Lung (tissue), 16 donors: ENCODE results near the gene TFRC. TPM values are rescaled to one million over a fixed set of nuclear protein-coding genes. Genes with fewer than 3 reads are reported as not detected.

ENCODE experiments used
- ATAC-seq: fragments of 200-7000 bp; cut with Tn5 transposase; one replicate; pipeline ENCODE4 v1.9.1; 2020; ENCODE audit warnings: moderate number of reproducible peaks; ENCODE audit not compliant: insufficient read depth, low FRiP score
- DNase-seq, 3 donors: peaks; one replicate each; pipeline ENCODE4 v3.0.0-alpha.2; 2013 to 2017
- H3K27ac ChIP-seq, 2 donors: one replicate each; pipeline ENCODE4 v1.5.1; 2013; ENCODE audit warnings: mild to moderate bottlenecking in 2 of 2, moderate library complexity in 2 of 2, control low read depth in 1 of 2, inconsistent platforms in 1 of 2, low read depth in 1 of 2, low read length in 1 of 2
- H3K27me3 ChIP-seq, 3 donors: one replicate each; pipeline ENCODE4 v1.5.1; 2013; ENCODE audit warnings: low read length in 2 of 3; ENCODE audit not compliant: control insufficient read depth in 3 of 3, insufficient read depth in 3 of 3
- H3K36me3 ChIP-seq, 4 donors: one replicate each; pipeline ENCODE4 v1.5.1; 2013; ENCODE audit warnings: low read length in 4 of 4, mild to moderate bottlenecking in 1 of 4, moderate library complexity in 1 of 4; ENCODE audit not compliant: control insufficient read depth in 4 of 4, insufficient read depth in 4 of 4
- H3K4me1 ChIP-seq, 5 donors: one replicate each; pipeline ENCODE4 v1.5.1; 2013; ENCODE audit warnings: low read length in 5 of 5, mild to moderate bottlenecking in 2 of 5, moderate library complexity in 1 of 5; ENCODE audit not compliant: control insufficient read depth in 5 of 5, insufficient read depth in 5 of 5
- H3K4me3 ChIP-seq: one replicate; pipeline ENCODE4 v1.5.1; 2013; ENCODE audit warnings: mild to moderate bottlenecking, control low read depth, moderate library complexity
- H3K9ac ChIP-seq, 2 donors: one replicate each; pipeline ENCODE4 v1.5.1; 2013; ENCODE audit warnings: low read length in 2 of 2, control low read depth in 1 of 2; ENCODE audit not compliant: insufficient read depth in 1 of 2
- H3K9me3 ChIP-seq, 4 donors: one replicate each; pipeline ENCODE4 v1.5.1; 2013; ENCODE audit warnings: low read length in 3 of 4, mild to moderate bottlenecking in 1 of 4, moderate library complexity in 1 of 4; ENCODE audit not compliant: control insufficient read depth in 4 of 4, insufficient read depth in 3 of 4
- WGBS, 2 donors: extraction: QIAGEN DNeasy Blood & Tissue Kit; methylation state at CpG; one replicate each; pipeline ENCODE4 v1.1.7; 2013; 5-methylcytosine and 5-hydroxymethylcytosine counted together
- long read RNA-seq, 5 donors: transcript quantifications; one replicate each; lab custom pipeline, GENCODE V29; 2026
- polyA plus RNA-seq, 2 donors: library from polyadenylated mRNA; stranded (reverse); fragments of 200-250 nt; gene quantifications; one replicate each; pipeline ENCODE4 v1.2.1, GENCODE V29; 2013
- total RNA-seq, 2 donors: library from RNA; depleted of rRNA in 1 of 2; stranded (reverse); fragments of >200 nt in 1 of 2; gene quantifications; one replicate each; pipeline ENCODE4 v1.2.1, GENCODE V29; 2014 to 2021
- TF ChIP-seq, protein P1 (sequence below): IDR thresholded peaks from 2 replicates; pipeline ENCODE4 v1.5.1; 2012; ENCODE audit warnings: mild to moderate bottlenecking; ENCODE audit errors: control extremely low read depth, extremely low read depth
- donor health status: control.
- donor health status: control.
- donor health status: Bipolar disorder and iron deficiency.
- donor health status: healthy.
- donor health status: DM: yes; HTN: yes; CAD: no.

The TFRC gene
- 100 to 1,000 TPM; 148 to 259 TPM for total RNA-seq
- polyA plus RNA-seq = 10 to 100 TPM; 28.1 to 77.2 TPM
- long read RNA-seq, donor 1, full-length matches to known transcripts = 5 of 5 reads
- long read RNA-seq, donor 1, partial matches to known transcripts = 0 of 5 reads
- long read RNA-seq, donor 1, other reads (novel, unspliced or antisense) = 0 of 5 reads
- long read RNA-seq, donor 2, partial matches to known transcripts = 0 of 1 reads
- long read RNA-seq, donor 2, other reads (novel, unspliced or antisense) = 0 of 1 reads
- long read RNA-seq, donor 3, full-length matches to known transcripts = 4 of 4 reads
- long read RNA-seq, donor 3, partial matches to known transcripts = 0 of 4 reads
- long read RNA-seq, donor 3, other reads (novel, unspliced or antisense) = 0 of 4 reads
- long read RNA-seq, donor 4 = 0 reads
- long read RNA-seq, donor 5, full-length matches to known transcripts = 5 of 5 reads
- long read RNA-seq, donor 5, partial matches to known transcripts = 0 of 5 reads
- long read RNA-seq, donor 5, other reads (novel, unspliced or antisense) = 0 of 5 reads

DNA sequence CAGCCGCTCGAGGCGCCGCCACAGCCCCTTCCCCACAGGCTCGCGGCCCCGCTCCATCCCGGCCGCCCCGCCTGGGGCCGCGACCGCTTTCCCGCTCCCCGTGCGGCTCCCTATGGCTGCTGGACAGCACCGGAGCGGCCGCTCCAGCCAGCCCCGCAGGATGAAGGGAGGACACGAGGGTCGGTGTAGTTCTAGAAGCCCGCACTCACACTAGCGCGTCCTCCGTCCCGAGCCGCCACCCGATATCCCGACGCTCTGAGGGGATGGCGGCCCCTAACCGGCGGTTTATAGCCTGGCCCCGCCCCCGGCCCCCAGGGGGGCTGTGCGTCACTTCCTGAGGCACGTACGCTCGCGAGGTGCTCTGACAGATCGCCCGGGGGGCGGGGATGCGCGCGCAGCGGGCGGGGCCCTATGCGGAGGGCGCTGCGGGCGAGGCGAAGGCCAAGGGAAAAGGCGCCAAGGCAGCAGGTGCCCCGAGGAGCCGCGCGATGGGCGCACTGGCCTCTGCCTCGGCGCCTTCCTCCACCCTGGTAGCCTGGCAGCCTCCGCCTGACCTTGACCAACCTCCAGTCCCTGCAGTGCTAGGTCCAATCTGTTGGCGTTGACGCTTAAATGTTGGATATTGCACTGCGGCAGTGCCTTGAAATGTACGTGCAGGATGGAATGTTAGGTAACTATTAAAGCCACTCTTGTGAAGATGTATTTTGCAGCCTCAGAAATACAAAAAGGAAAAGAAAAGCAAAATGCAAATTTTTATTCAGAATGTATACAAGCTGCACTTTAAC is at the start of gene TFRC:
TFRC (minus strand) TSS at position 257 of the 785 bp plus-strand sequence. CDS start 4,991 bp downstream, outside the sequence.
- Histone ChIP-seq H3K9me3 (no peaks in the 10 kb centered on the region), H3K27ac (peak within 1 kb of the TSS; percentile 95 to 97), H3K9ac (peak within 1 kb of the TSS; percentile 63 to 80), H3K4me3 (peak within 1 kb of the TSS; percentile 99), H3K27me3 (no peaks in the 10 kb centered on the region), H3K36me3 (no peaks in the 10 kb centered on the region), H3K4me1 (peaks cover 0 to 16% (median 0%) of the 10 kb centered on the region in 5 donors)
- peak; percentile 100 for ATAC-seq
- WGBS, 2 donors = 0 to 1% methylated on average over 64 to 67 of the region's 67 CpGs
- DNase-seq = peak; percentile 95 to 96 (median 96)
- TF ChIP-seq, protein P1, sequence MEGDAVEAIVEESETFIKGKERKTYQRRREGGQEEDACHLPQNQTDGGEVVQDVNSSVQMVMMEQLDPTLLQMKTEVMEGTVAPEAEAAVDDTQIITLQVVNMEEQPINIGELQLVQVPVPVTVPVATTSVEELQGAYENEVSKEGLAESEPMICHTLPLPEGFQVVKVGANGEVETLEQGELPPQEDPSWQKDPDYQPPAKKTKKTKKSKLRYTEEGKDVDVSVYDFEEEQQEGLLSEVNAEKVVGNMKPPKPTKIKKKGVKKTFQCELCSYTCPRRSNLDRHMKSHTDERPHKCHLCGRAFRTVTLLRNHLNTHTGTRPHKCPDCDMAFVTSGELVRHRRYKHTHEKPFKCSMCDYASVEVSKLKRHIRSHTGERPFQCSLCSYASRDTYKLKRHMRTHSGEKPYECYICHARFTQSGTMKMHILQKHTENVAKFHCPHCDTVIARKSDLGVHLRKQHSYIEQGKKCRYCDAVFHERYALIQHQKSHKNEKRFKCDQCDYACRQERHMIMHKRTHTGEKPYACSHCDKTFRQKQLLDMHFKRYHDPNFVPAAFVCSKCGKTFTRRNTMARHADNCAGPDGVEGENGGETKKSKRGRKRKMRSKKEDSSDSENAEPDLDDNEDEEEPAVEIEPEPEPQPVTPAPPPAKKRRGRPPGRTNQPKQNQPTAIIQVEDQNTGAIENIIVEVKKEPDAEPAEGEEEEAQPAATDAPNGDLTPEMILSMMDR = no peak

DNA sequence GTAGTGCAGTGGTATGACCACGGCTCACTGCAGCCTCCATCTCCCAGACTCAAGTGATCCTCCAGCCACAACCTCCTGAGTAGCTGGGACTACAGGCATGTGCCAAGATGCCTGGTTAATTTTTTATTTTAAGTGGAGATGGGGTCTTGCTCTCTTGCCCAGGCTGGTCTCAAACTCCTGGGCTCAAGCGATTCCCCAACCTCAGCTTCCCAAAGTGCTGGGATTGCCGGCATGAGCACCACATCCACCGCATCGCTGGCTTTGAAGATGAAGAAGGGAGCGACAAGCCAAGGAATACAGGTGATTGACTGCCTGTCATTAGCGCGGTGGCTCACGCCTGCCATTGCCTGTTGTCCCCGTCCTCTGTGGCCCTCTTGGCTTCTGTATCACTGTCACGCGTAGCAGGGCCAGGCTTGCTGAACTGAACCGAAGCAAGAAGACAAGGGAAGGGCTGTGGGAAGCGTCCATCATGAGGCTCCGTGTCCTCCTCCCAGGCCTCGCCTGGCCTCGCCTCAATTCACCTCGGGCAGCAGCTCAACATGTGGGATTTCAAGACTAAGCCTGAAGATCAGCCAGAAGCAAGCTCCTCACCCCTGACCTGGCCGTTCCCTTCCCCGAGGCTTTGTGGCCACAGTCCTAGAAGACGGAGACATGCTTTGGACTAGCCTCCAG is 46.4 kb upstream of the TFRC start:
- Histone ChIP-seq H3K4me3 (no peak overlapping the region), H3K36me3 (no peaks in the 10 kb centered on the region), H3K27me3 (no peaks in the 10 kb centered on the region), H3K4me1 (peaks cover 0 to 7% (median 0%) of the 10 kb centered on the region in 5 donors), H3K9me3 (peaks cover 0 to 2% (median 0%) of the 10 kb centered on the region in 4 donors), H3K27ac (no peak overlapping the region), H3K9ac (no peak overlapping the region)
- TF ChIP-seq, protein P1 = no peak
- no peak for DNase-seq
- 97% methylated on average over 21 of the region's 21 CpGs for WGBS, 2 donors
- ATAC-seq = no peak

DNA sequence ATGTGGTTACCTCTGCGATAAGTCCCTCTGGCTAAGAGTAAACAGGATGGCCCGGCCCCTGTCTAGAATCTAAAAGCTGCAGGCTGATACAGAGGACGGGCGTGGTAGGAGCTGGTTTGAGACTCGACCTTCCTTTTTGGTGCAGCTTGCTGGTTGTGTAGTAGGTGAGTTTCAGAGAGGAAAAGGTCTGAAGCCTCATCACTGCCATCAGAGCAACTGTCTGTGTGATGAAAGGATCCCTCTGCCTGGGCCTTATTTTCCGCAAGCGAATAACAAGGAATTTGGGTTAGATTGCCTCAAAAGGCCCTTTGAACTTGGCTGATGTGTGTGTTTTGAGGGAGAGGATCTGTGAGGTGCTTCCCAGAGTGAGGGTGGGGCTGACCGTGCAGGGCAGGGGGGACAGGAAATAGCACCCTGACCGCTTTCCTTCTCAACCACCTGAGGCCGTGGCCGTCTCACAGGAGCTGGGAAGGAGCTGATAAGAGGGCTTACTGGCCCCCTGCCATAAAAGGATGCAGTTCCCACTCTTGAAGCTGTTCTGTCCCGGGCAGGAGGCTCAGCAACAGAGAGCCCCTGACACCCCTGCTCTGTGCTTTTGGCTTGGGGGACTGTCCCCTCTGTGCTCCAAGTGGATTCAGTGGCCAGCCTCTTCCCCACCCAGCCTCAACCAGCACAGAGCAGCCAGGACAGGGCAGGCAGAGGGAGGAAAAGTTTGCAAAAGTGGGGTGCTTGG is 45.6 kb upstream of the TFRC start:
- Histone ChIP-seq H3K27ac (no peak overlapping the region), H3K4me1 (peaks cover 0 to 7% (median 4%) of the 10 kb centered on the region in 5 donors), H3K9ac (no peak overlapping the region), H3K4me3 (no peak overlapping the region), H3K9me3 (peaks cover 0 to 2% (median 0%) of the 10 kb centered on the region in 4 donors), H3K36me3 (no peaks in the 10 kb centered on the region), H3K27me3 (no peaks in the 10 kb centered on the region)
- TF ChIP-seq, protein P1 = no peak
- 31 to 37% methylated on average over 12 of the region's 12 CpGs for WGBS, 2 donors
- ATAC-seq (no peak), DNase-seq (peak in 2 of 3 donors; percentile 49 to 50)
